Measurements from ENCODE around the gene ARMC2.

DNA sequence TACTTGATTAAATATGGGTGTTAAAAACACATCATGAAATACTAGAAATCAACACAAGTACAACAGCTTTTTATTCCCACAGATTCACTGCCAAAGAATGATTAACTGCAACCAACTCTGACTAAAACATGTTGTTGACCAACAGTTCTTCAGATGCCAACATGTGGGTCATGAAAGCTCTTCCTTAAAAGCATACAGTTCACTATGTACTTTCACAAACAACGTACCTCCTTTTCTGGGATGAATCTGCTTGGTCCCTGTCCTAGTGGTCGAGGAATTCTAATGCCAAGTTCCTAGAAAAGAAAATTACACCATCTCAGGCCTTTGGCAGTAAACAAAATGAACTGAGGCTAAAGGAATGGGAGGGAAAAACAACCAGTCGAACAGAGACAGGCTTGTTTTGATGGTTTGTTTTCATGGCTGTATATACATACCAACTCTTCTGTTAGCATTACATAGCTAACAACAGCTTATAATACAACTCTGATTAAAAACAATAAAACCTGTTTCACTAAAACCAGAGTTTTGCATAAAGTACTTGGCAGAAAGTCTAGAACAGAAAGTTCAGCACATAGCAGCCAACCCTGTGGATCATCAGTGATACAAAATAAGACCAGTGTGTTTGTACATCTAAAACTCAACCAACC is 154.0 kb downstream of the ARMC2 start:
- TF ChIP-seq, protein P1, sequence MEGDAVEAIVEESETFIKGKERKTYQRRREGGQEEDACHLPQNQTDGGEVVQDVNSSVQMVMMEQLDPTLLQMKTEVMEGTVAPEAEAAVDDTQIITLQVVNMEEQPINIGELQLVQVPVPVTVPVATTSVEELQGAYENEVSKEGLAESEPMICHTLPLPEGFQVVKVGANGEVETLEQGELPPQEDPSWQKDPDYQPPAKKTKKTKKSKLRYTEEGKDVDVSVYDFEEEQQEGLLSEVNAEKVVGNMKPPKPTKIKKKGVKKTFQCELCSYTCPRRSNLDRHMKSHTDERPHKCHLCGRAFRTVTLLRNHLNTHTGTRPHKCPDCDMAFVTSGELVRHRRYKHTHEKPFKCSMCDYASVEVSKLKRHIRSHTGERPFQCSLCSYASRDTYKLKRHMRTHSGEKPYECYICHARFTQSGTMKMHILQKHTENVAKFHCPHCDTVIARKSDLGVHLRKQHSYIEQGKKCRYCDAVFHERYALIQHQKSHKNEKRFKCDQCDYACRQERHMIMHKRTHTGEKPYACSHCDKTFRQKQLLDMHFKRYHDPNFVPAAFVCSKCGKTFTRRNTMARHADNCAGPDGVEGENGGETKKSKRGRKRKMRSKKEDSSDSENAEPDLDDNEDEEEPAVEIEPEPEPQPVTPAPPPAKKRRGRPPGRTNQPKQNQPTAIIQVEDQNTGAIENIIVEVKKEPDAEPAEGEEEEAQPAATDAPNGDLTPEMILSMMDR (IDR thresholded peaks at IDR 0.05), result peak in 1 of 5 experiments; percentile 47
- no peak for TF ChIP-seq POLR2A (IDR thresholded peaks at IDR 0.05)
- peak; percentile 75 to 98 for TF ChIP-seq EP300 (IDR thresholded peaks at IDR 0.05)

All from tibial nerve (tissue), 4 donors.